ENCODE data around the gene CYGB. TPM values are rescaled to one million over a fixed set of nuclear protein-coding genes. Genes with fewer than 3 reads are reported as not detected.

CYGB gene
- total and polyA plus RNA-seq, 2 of the 13 experiments (the other 11 are each of a cell fraction or from before 2014, with no cell fraction given) = 18.9 to 27.1 TPM

DNA sequence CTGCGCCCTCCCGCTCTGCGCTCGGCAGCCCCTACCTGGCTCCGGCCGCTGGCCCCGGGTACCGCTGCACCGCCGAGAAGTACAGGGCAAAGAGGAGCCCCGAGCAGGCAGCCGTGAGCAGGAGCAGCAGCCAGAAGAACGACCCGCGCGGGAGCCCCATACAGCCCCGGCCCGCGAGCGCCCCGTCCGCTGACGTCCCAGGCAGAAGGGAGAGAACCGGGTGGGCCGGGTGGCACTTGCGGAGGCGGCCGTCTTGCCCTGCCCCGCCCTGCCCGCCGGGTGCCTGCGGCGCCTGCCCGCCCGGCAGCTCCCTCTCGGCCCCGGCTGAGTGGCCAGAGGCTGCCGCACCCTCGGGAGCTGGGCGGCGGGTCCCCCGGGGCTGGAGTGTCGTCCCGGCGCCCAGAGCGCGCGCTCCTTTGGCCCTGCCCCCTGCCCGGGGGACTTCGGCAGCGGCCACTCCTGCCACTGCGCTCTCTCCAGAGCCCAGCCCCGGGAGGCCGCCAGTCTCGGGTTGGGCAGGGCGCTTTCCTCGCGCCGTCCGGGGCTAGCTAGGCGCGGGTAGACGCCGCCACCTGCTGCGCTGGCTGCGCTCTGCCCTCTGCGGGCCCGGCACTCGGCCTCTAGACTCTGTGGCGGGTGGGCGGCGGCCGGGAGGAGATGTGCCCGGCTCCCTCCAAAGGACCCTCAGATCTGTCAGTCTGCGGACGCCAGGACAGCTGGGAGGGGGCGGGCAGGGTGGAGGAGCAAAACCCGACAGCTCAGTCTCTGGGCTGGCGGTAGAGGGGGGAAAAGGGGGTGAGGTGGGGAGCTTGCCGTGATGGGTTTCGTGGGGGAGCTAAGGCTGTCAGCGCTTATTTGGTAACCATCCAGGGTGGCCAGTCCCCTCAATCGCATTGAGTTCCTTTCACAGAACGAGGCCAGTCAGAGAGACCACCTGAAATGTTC lies 48.4 kb upstream of the CYGB start, which contains the start of gene ST6GALNAC2 (continued):
- TF ChIP-seq MYPOP (CRISPR knock-in tag; IDR thresholded peaks at IDR 0.05) = peak; percentile 89
- TF ChIP-seq ZNF782 (CRISPR knock-in tag; IDR thresholded peaks at IDR 0.05; ENCODE audit: borderline replicate concordance) = 0 out of 2 replicates have a peak, but pooled peaks have one; percentile 55
- 0 out of 2 replicates have a peak, but pooled peaks have one; percentile 25 for TF ChIP-seq ZNF414 (CRISPR knock-in tag; IDR thresholded peaks at IDR 0.05)
- 0 out of 2 replicates have a peak, but pooled peaks have one; percentile 33 for TF ChIP-seq ISL2 (CRISPR knock-in tag; IDR thresholded peaks at IDR 0.05)
- peak; percentile 7 for TF ChIP-seq TEAD3 (CRISPR knock-in tag; optimal IDR thresholded peaks at IDR 0.05; ENCODE audit: borderline replicate concordance)
- TF ChIP-seq ZNF251 (CRISPR knock-in tag; IDR thresholded peaks at IDR 0.05) = no peak
- no peak for TF ChIP-seq ZNF550 (CRISPR knock-in tag; IDR thresholded peaks at IDR 0.05; ENCODE audit: borderline replicate concordance)
- TF ChIP-seq DMAP1 (CRISPR knock-in tag; IDR thresholded peaks at IDR 0.05) = no peak
- no peak for TF ChIP-seq MTA3 (CRISPR knock-in tag; IDR thresholded peaks at IDR 0.05)
- peak; percentile 65; the same call in 1 of the 2 replicates for TF ChIP-seq THAP11 (CRISPR knock-in tag; IDR thresholded peaks at IDR 0.05)
- TF ChIP-seq ZNF276 (CRISPR knock-in tag; IDR thresholded peaks at IDR 0.05; ENCODE audit: low read depth) = peak; percentile 35; the same call in 1 of the 2 replicates
- TF ChIP-seq ELF1 (CRISPR knock-in tag; IDR thresholded peaks at IDR 0.05) = no peak
- TF ChIP-seq NAIF1 (CRISPR knock-in tag; IDR thresholded peaks at IDR 0.05; ENCODE audit: borderline replicate concordance) = peak; percentile 48; the same call in 1 of the 2 replicates
- no peak for TF ChIP-seq ZNF326 (CRISPR knock-in tag; IDR thresholded peaks at IDR 0.05; ENCODE audit: borderline replicate concordance)
- TF ChIP-seq MXD4 (CRISPR knock-in tag; IDR thresholded peaks at IDR 0.05) = peak; percentile 71; the same call in 1 of the 2 replicates
- TF ChIP-seq ZNF770 (CRISPR knock-in tag; IDR thresholded peaks at IDR 0.05) = peak; percentile 70
- TF ChIP-seq TBX2 (CRISPR knock-in tag; IDR thresholded peaks at IDR 0.05; ENCODE audit: borderline replicate concordance) = peak; percentile 55; the same call in 1 of the 2 replicates
- TF ChIP-seq HDAC2 (CRISPR knock-in tag; IDR thresholded peaks at IDR 0.05) = peak; percentile 38
- peak; percentile 46; the same call in 1 of the 2 replicates for TF ChIP-seq MEIS1 (CRISPR knock-in tag; IDR thresholded peaks at IDR 0.05; ENCODE audit: borderline replicate concordance)
- 0 out of 2 replicates have a peak, but pooled peaks have one; percentile 22 for TF ChIP-seq ZBTB38 (CRISPR knock-in tag; IDR thresholded peaks at IDR 0.05)
- TF ChIP-seq KLF11 (CRISPR knock-in tag; IDR thresholded peaks at IDR 0.05) = no peak
- peak; percentile 21; the same call in 1 of the 2 replicates for TF ChIP-seq NFYB (CRISPR knock-in tag; IDR thresholded peaks at IDR 0.05)
- TF ChIP-seq ZNF282 (IDR thresholded peaks at IDR 0.05; ENCODE audit: partially characterized antibody) = no peak
- TF ChIP-seq ZNF614 (CRISPR knock-in tag; IDR thresholded peaks at IDR 0.05; ENCODE audit: borderline replicate concordance) = peak; percentile 43; the same call in 1 of the 2 replicates
- peak; percentile 75; the same call in 1 of the 2 replicates for TF ChIP-seq GFI1 (CRISPR knock-in tag; IDR thresholded peaks at IDR 0.05; ENCODE audit: borderline replicate concordance)
